Measurements from ENCODE around the gene ARHGEF10L.

DNA sequence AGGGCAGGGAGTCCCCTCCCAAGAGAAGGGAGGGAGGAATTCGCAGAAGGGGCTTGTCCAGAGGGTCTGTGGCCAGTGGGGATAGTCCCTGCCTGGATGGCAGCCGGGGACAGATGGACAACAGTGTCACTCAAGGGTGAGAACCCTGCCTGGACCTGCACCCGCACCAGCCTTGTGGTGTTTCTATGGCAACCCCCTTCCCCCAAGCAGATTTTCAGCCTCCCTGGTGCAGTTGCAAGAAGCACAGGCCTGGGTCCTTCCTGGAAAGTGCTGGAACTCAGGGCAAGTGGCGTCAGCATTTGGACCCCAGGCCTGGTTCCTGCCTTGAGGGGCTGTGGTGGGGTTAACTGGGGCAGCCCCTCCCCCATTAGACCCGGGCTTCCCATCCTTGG, 131.8 kb downstream of the ARHGEF10L start:
- TF ChIP-seq POLR2AphosphoS5 (IDR thresholded peaks at IDR 0.05), result no peak
- TF ChIP-seq, protein P1, sequence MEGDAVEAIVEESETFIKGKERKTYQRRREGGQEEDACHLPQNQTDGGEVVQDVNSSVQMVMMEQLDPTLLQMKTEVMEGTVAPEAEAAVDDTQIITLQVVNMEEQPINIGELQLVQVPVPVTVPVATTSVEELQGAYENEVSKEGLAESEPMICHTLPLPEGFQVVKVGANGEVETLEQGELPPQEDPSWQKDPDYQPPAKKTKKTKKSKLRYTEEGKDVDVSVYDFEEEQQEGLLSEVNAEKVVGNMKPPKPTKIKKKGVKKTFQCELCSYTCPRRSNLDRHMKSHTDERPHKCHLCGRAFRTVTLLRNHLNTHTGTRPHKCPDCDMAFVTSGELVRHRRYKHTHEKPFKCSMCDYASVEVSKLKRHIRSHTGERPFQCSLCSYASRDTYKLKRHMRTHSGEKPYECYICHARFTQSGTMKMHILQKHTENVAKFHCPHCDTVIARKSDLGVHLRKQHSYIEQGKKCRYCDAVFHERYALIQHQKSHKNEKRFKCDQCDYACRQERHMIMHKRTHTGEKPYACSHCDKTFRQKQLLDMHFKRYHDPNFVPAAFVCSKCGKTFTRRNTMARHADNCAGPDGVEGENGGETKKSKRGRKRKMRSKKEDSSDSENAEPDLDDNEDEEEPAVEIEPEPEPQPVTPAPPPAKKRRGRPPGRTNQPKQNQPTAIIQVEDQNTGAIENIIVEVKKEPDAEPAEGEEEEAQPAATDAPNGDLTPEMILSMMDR (IDR thresholded peaks at IDR 0.05), result no peak
- no peak for TF ChIP-seq POLR2A (IDR thresholded peaks at IDR 0.05)

Measured in prostate gland (tissue), 2 donors.